PFSK-1 (cell line): ENCODE results near the gene TPP2.

Experiments used
- POLR2AphosphoS5 ChIP-seq: IDR thresholded peaks from 2 replicates; pipeline ENCODE4 v1.6.1; 2012; ENCODE audit warnings: low read depth, mild to moderate bottlenecking, control low read depth, low read length, moderate library complexity
- TAF1 ChIP-seq: IDR thresholded peaks from 2 replicates; pipeline ENCODE4 v1.6.1; 2012; ENCODE audit warnings: low read length, control low read depth, borderline replicate concordance; ENCODE audit not compliant: insufficient read depth

GRCh38 chr13:102626928-102627327 lies 30.1 kb downstream of the TPP2 start:
- no peak for TF ChIP-seq TAF1
- no peak for TF ChIP-seq POLR2AphosphoS5
